CD8-positive, alpha-beta memory T cell (primary cell): Measurements from ENCODE around the gene TIAM2. TPM values are rescaled to one million over a fixed set of nuclear protein-coding genes. Genes with fewer than 3 reads are reported as not detected.
A peak's percentile ranks its signal among the peaks of the same experiment; 100 is the strongest.

Source experiments
- CTCF ChIA-PET: fragments of 350-600 bp; sonication (Branson Sonifier 250); formaldehyde crosslinking; loops from one replicate; lab custom pipeline; 2021; ENCODE audit warnings: antibody characterized with exemption; lab: Charles Lee
- POLR2A ChIA-PET: fragments of 350-600 bp; sonication (Branson Sonifier 250); formaldehyde crosslinking; loops from one replicate; lab custom pipeline; 2021; ENCODE audit warnings: antibody characterized with exemption; lab: Charles Lee
- DNase-seq, 5 donors: peaks; one replicate each; pipeline versions ENCODE4 v3.0.0 to v3.0.0-alpha.2; 2020 to 2022; ENCODE audit warnings: mixed read lengths in 1 of 5
- H3K27ac ChIP-seq: one replicate; pipeline ENCODE4 v1.7.0; 2013; ENCODE audit warnings: low read depth, mild to moderate bottlenecking, low read length, moderate library complexity
- H3K27me3 ChIP-seq: 2 replicates; pipeline ENCODE4 v1.7.0; 2013; ENCODE audit warnings: low read length, mild to moderate bottlenecking; ENCODE audit not compliant: insufficient read depth, poor library complexity, severe bottlenecking
- H3K36me3 ChIP-seq: 2 replicates; pipeline ENCODE4 v1.7.0; 2013; ENCODE audit warnings: mild to moderate bottlenecking, low read length, moderate library complexity; ENCODE audit not compliant: insufficient read depth
- H3K4me1 ChIP-seq: 2 replicates; pipeline ENCODE4 v1.7.0; 2013; ENCODE audit warnings: mild to moderate bottlenecking, low read length, moderate library complexity; ENCODE audit not compliant: insufficient read depth
- H3K4me3 ChIP-seq: 2 replicates; pipeline ENCODE4 v1.7.0; 2013; ENCODE audit warnings: mild to moderate bottlenecking, low read length
- H3K9me3 ChIP-seq: 2 replicates; pipeline ENCODE4 v1.7.0; 2013; ENCODE audit warnings: mild to moderate bottlenecking, low read length
- H3K27ac Mint-ChIP-seq, 8 donors: one replicate each; pipeline ENCODE4 v1.8.0; 2020 to 2021; ENCODE audit warnings: mixed read lengths in 8 of 8, mild to moderate bottlenecking in 6 of 8, inconsistent platforms in 3 of 8, moderate library complexity in 3 of 8
- H3K27me3 Mint-ChIP-seq, 2 donors: one replicate each; pipeline ENCODE4 v1.8.0; 2020 to 2021; ENCODE audit warnings: mixed read lengths in 2 of 2, mild to moderate bottlenecking in 1 of 2, moderate library complexity in 1 of 2
- H3K36me3 Mint-ChIP-seq, 3 donors: one replicate each; pipeline ENCODE4 v1.8.0; 2020 to 2021; ENCODE audit warnings: mixed read lengths in 3 of 3, inconsistent platforms in 1 of 3, mild to moderate bottlenecking in 1 of 3
- H3K4me1 Mint-ChIP-seq, 3 donors: one replicate each; pipeline ENCODE4 v1.8.0; 2020 to 2021; ENCODE audit warnings: mixed read lengths in 3 of 3, inconsistent platforms in 1 of 3, mild to moderate bottlenecking in 1 of 3
- H3K4me3 Mint-ChIP-seq, 7 donors: one replicate each; pipeline ENCODE4 v1.8.0; 2020 to 2021; ENCODE audit warnings: mixed read lengths in 7 of 7, mild to moderate bottlenecking in 6 of 7, moderate library complexity in 4 of 7, inconsistent platforms in 2 of 7
- H3K9me3 Mint-ChIP-seq, 5 donors: one replicate each; pipeline ENCODE4 v1.8.0; 2020 to 2022; ENCODE audit warnings: mixed read lengths in 5 of 5, mild to moderate bottlenecking in 3 of 5, moderate library complexity in 2 of 5, inconsistent platforms in 1 of 5
- polyA plus RNA-seq: library from polyadenylated mRNA; unstranded; fragments of 300-500 nt; fragmentation: Illumina TruSeq; gene quantifications from one replicate; pipeline ENCODE4 v1.2.3, GENCODE V29; 2021
- total RNA-seq, 2 experiments: library from RNA; stranded (reverse); gene quantifications; one replicate each; pipeline ENCODE4 v1.2.3, GENCODE V29; 2021

The TIAM2 gene
- total and polyA plus RNA-seq, 3 experiments from 2014 or later, result 1.1 to 31.1 (median 24.5) TPM

DNA sequence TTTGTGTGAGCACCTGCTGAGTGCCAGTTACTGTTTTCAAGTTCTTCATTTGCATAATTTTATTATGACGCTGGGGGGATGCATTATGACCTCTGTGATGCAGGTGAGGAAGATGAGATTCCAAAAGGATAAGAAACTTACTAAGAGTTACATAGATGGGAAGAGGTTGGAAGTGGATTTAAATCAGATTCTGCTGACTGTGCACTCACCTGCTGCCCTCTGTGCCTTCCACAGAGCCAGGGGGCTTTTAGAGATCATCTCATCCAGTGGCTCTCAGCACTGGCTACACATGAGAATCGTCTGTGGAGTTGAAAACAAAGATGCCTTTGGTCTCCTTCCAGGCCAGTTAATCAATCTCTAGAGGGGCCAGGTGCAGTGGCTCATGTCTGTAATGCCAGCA, 47.9 kb downstream of the TIAM2 start:
- Histone ChIP-seq H3K4me3 (no peak overlapping the region), H3K27ac (no peak overlapping the region), H3K4me1 (no peaks in the 10 kb centered on the region), H3K36me3 (no peaks in the 10 kb centered on the region), H3K27me3 (no peaks in the 10 kb centered on the region), H3K9me3 (no peaks in the 10 kb centered on the region)
- ChIA-PET POLR2A (no interaction called here), CTCF (no interaction called here)
- no peak for DNase-seq
- Mint-ChIP-seq H3K4me3 (no peak overlapping the region), H3K36me3 (no peaks in the 10 kb centered on the region), H3K27me3 (peaks cover 0 to 5% of the 10 kb centered on the region in 2 donors), H3K9me3 (no peaks in the 10 kb centered on the region), H3K27ac (no peak overlapping the region), H3K4me1 (no peaks in the 10 kb centered on the region)

DNA sequence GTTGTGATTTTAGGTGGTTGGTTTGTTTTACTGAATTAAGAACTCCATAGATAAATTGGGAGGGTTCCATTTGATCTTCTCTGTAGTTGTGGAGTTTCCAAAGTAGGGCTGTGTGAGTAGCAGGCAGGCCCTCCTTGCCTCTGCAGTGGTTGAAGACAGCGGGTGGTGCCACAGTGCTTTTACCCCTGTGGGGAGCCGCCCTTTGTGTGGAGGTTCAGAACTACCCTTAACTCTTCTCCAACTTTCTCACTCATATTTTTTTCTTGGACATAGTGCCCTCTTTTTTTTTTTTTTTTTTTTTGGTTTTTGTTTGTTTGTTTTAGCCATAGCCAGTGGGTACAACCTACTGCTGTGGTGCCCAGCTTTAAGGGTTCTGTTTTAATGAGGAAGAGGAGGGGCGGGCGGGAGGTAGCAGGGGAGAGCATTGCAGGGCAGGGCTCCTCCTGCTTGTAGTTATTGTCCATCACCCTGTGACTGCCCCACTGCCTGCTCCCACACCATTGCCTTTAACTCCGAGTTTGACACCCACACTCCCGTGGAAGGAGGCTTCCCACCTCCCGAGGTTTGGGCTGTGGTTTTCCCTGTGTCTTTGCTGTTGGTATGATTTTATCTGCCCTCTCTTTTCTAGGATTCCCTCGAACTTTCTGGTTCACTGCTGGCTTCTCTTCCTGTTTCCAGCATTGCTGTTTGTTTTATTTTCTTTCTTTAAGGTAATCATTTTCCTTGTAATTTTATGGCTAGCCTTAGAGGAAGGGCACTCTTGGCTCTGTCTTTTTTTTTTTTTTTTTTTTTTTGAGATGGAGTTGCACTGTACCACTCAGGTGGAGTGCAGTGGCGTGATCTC, 50.7 kb downstream of the TIAM2 start:
- POLR2A ChIA-PET, result no interaction called here
- peak overlapping the region in 1 of 8 donors; percentile 25 for H3K27ac Mint-ChIP-seq
- Histone ChIP-seq H3K9me3 (no peaks in the 10 kb centered on the region), H3K4me1 (peaks cover 6% of the 10 kb centered on the region), H3K4me3 (no peak overlapping the region), H3K36me3 (no peaks in the 10 kb centered on the region), H3K27ac (no peak overlapping the region), H3K27me3 (no peaks in the 10 kb centered on the region)
- CTCF ChIA-PET, result no interaction called here
- H3K36me3 Mint-ChIP-seq, result no peaks in the 10 kb centered on the region
- H3K27me3 Mint-ChIP-seq, result peaks cover 0 to 5% of the 10 kb centered on the region in 2 donors
- peaks cover 9 to 17% (median 15%) of the 10 kb centered on the region in 3 donors for H3K4me1 Mint-ChIP-seq
- no peak for DNase-seq
- no peaks in the 10 kb centered on the region for H3K9me3 Mint-ChIP-seq
- no peak overlapping the region for H3K4me3 Mint-ChIP-seq

DNA sequence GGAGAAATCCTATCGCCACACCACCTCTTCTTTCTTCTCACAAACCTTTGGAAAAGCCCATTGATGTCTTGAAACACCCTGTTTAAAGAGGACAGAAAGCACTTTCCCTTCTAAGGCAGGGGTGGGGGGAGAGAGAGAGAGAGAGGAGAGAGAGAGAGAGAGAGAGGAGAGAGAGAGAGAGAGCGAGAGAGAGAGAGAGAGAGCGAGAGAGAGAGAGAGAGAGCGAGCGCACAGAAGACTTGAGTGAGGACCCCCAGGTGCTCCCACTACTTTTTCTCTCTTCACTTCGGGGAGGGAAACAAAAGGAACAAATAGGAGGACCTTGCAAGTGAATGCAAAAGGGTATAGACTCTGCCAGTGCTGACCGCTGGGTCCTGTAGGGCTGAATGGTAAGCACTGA, 52.4 kb downstream of the TIAM2 start:
- H3K9me3 ChIP-seq, result no peaks in the 10 kb centered on the region
- Mint-ChIP-seq H3K36me3 (no peaks in the 10 kb centered on the region), H3K27ac (no peak overlapping the region), H3K4me1 (peaks cover 15 to 27% (median 22%) of the 10 kb centered on the region in 3 donors), H3K4me3 (no peak overlapping the region), H3K9me3 (no peaks in the 10 kb centered on the region), H3K27me3 (peaks cover 0 to 5% of the 10 kb centered on the region in 2 donors)
- CTCF ChIA-PET, result no interaction called here
- H3K4me1 ChIP-seq, result peaks cover 10% of the 10 kb centered on the region
- H3K27ac ChIP-seq, result no peak overlapping the region
- no peak for DNase-seq
- POLR2A ChIA-PET, result no interaction called here
- H3K4me3 ChIP-seq, result no peak overlapping the region
- H3K27me3 ChIP-seq, result no peaks in the 10 kb centered on the region
- H3K36me3 ChIP-seq, result no peaks in the 10 kb centered on the region

DNA sequence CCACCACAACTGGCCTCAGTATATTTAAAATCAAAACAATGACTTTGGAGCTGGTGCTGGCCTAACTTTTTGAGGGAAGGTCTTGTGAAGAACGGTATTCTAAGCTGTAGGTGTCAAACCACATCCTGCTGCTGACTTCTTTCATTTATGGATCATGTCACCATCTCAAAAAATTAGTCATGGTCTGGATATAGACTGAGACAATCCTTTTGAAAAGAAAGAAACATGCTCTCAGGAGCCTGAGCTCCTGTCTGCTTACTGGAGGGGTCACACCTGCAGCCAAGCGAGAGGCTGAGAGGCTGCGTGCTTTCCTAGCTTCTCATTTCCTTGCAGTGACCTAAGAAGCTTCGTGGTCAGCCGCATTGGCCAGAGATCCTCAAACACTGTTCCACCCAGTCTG, 55.2 kb downstream of the TIAM2 start:
- Histone ChIP-seq H3K4me1 (peaks cover 10% of the 10 kb centered on the region), H3K27me3 (no peaks in the 10 kb centered on the region), H3K9me3 (no peaks in the 10 kb centered on the region), H3K36me3 (no peaks in the 10 kb centered on the region), H3K27ac (no peak overlapping the region), H3K4me3 (no peak overlapping the region)
- no peaks in the 10 kb centered on the region for H3K36me3 Mint-ChIP-seq
- peaks cover 15 to 27% (median 22%) of the 10 kb centered on the region in 3 donors for H3K4me1 Mint-ChIP-seq
- no peaks in the 10 kb centered on the region for H3K9me3 Mint-ChIP-seq
- POLR2A ChIA-PET, result no interaction called here
- CTCF ChIA-PET, result interaction anchor here (1.0 kb wide), 1 partner anchor 19 kb away, joined by 4 read pairs; no protein-coding TSS in a partner anchor
- peaks cover 0 to 5% of the 10 kb centered on the region in 2 donors for H3K27me3 Mint-ChIP-seq
- H3K27ac Mint-ChIP-seq, result peak overlapping the region in 6 of 8 donors; percentile 24 to 85 (median 78)
- peak in 2 of 5 donors; percentile 54 to 60 for DNase-seq
- H3K4me3 Mint-ChIP-seq, result peak overlapping the region in 5 of 7 donors; percentile 32 to 64 (median 44)

DNA sequence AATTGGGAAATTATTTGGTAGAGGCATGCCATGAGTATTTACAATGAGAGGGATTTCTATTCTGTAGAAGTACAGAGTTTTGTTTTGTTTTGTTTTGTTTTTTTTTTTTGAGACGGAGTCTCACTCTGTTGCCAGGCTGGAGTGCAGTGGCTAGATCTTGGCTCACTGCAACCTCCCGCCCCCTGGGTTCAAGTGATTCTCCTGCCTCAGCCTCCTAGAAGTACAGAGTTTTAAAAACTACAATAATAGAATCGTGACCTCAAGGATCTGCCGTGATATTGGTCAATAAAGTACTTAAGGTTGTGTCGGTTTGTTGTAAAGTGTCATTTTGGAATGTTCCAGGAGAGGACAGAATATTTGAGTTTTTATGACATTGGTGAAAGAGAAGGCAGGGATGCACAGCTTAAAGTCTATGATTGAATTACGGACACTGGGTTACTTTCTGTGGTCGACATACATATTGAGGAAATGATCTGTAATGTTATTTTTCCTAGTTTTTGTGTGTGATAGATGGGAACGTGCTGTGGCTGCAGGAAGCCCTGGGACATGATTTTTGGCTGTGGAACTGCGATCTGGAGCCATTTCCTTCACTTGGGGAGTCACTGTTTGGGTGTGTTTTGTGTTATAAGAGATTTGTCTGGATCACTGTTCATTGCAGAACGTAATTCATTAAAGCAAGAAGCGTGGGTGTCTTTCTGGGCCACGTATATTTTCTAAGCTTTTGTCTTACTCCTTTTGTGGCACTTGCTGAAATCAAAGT, 59.6 kb downstream of the TIAM2 start:
- no peaks in the 10 kb centered on the region for H3K36me3 ChIP-seq
- POLR2A ChIA-PET, result no interaction called here
- CTCF ChIA-PET, result no interaction called here
- no peak for DNase-seq
- Mint-ChIP-seq H3K27ac (peak overlapping the region in 1 of 8 donors; percentile 72), H3K36me3 (no peaks in the 10 kb centered on the region), H3K4me1 (peaks cover 15 to 20% (median 18%) of the 10 kb centered on the region in 3 donors), H3K27me3 (no peaks in the 10 kb centered on the region), H3K4me3 (no peak overlapping the region), H3K9me3 (no peaks in the 10 kb centered on the region)
- H3K27me3 ChIP-seq, result no peaks in the 10 kb centered on the region
- H3K27ac ChIP-seq, result no peak overlapping the region
- H3K9me3 ChIP-seq, result no peaks in the 10 kb centered on the region
- no peak overlapping the region for H3K4me3 ChIP-seq
- peaks cover 10% of the 10 kb centered on the region for H3K4me1 ChIP-seq

DNA sequence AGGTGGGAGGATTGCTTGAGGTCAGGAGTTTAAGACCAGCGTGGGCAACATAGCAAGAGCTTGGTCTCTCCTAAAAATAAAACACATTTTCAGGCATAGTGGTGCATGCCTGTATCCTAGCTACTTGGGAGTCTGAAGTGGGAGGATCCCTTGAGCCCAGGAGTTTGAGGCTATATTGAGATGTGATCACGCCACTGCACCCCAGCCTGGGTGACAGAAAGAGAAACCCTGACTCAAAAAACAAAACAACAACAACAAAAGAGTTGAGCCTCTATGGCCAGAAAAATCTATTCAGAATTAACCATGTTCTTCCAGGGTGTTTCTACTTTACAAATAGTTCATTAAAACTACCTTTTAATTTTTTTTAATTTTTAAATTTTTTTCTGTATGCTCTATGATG, 60.6 kb downstream of the TIAM2 start:
- H3K9me3 Mint-ChIP-seq, result no peaks in the 10 kb centered on the region
- no peak for DNase-seq
- Histone ChIP-seq H3K27ac (no peak overlapping the region), H3K4me3 (no peak overlapping the region), H3K36me3 (no peaks in the 10 kb centered on the region), H3K9me3 (no peaks in the 10 kb centered on the region), H3K27me3 (no peaks in the 10 kb centered on the region), H3K4me1 (peaks cover 5% of the 10 kb centered on the region)
- peaks cover 7 to 10% (median 8%) of the 10 kb centered on the region in 3 donors for H3K4me1 Mint-ChIP-seq
- H3K27ac Mint-ChIP-seq, result peak overlapping the region in 1 of 8 donors; percentile 1
- ChIA-PET CTCF (no interaction called here), POLR2A (no interaction called here)
- H3K27me3 Mint-ChIP-seq, result no peaks in the 10 kb centered on the region
- H3K4me3 Mint-ChIP-seq, result no peak overlapping the region
- H3K36me3 Mint-ChIP-seq, result no peaks in the 10 kb centered on the region

DNA sequence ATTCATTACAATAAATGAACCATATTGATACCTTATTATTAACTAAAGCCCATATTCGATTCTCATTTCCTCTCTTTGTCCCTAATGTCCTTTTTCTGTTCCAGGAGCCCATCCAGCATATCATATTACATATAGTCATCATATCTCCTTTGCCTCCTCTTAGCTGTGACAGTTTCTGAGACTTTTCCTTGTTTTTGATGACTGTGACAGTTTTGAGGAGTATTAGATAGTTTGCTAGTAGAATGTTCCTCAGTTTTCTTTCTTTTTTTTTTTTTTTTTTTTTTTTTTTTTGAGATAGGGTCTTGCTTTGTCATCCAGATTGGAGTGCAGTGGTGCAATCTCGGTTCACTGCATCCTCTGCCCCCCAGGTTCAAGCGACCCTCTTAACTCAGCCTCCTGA, 61.6 kb downstream of the TIAM2 start:
- Mint-ChIP-seq H3K27me3 (no peaks in the 10 kb centered on the region), H3K4me1 (peaks cover 0 to 3% (median 0%) of the 10 kb centered on the region in 3 donors), H3K36me3 (peaks cover 0 to 1% (median 0%) of the 10 kb centered on the region in 3 donors), H3K9me3 (no peaks in the 10 kb centered on the region), H3K27ac (no peak overlapping the region), H3K4me3 (no peak overlapping the region)
- Histone ChIP-seq H3K36me3 (no peaks in the 10 kb centered on the region), H3K9me3 (no peaks in the 10 kb centered on the region), H3K4me1 (no peaks in the 10 kb centered on the region), H3K27me3 (no peaks in the 10 kb centered on the region), H3K27ac (no peak overlapping the region), H3K4me3 (no peak overlapping the region)
- ChIA-PET CTCF (no interaction called here), POLR2A (no interaction called here)
- DNase-seq, result no peak

DNA sequence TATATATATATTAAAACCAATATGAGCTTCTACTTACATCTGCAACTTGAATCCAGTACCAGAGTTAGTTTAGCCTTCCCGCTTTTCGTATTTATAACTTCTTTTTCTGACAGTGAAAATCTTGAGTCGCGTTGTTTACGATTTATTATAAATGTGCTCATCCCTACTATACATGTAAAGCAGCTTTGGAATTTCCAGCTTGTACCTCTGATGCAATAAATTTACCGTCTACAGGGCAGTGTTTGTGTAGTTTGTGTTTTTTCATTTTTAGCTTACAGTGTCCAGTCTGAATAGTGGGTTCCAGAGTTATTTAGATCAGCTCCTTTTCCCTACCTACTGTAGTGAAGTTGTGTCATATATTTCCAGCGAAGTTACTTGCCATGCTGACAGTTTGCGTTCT, 66.3 kb downstream of the TIAM2 start:
- H3K4me3 ChIP-seq, result no peak overlapping the region
- ChIA-PET POLR2A (no interaction called here), CTCF (no interaction called here)
- peaks cover 0 to 1% (median 0%) of the 10 kb centered on the region in 3 donors for H3K36me3 Mint-ChIP-seq
- H3K36me3 ChIP-seq, result no peaks in the 10 kb centered on the region
- H3K9me3 ChIP-seq, result no peaks in the 10 kb centered on the region
- no peaks in the 10 kb centered on the region for H3K4me1 Mint-ChIP-seq
- H3K27ac Mint-ChIP-seq, result no peak overlapping the region
- no peak overlapping the region for H3K27ac ChIP-seq
- H3K27me3 Mint-ChIP-seq, result no peaks in the 10 kb centered on the region
- no peaks in the 10 kb centered on the region for H3K9me3 Mint-ChIP-seq
- no peaks in the 10 kb centered on the region for H3K4me1 ChIP-seq
- no peak overlapping the region for H3K4me3 Mint-ChIP-seq
- H3K27me3 ChIP-seq, result no peaks in the 10 kb centered on the region
- no peak for DNase-seq
